Stimulated activated CD8-positive, alpha-beta memory T cell treated with anti-CD3 and anti-CD28 coated beads, Interleukin-12 subunit alpha, Interleukin-12 subunit beta, amount 100 ng/mL, for 4 hours (primary cell): ENCODE measurements around the gene PTPRN2.
"Not testable (repeated sequence)": the region's sequence is repeated elsewhere in the genome, so short reads cannot be mapped to it uniquely, and the experiment has no call there.

ENCODE experiments used
- DNase-seq: peaks from one replicate; pipeline ENCODE4 v3.0.0-alpha.2; 2020; ENCODE audit warnings: low read depth

PTPRN2 gene

DNA sequence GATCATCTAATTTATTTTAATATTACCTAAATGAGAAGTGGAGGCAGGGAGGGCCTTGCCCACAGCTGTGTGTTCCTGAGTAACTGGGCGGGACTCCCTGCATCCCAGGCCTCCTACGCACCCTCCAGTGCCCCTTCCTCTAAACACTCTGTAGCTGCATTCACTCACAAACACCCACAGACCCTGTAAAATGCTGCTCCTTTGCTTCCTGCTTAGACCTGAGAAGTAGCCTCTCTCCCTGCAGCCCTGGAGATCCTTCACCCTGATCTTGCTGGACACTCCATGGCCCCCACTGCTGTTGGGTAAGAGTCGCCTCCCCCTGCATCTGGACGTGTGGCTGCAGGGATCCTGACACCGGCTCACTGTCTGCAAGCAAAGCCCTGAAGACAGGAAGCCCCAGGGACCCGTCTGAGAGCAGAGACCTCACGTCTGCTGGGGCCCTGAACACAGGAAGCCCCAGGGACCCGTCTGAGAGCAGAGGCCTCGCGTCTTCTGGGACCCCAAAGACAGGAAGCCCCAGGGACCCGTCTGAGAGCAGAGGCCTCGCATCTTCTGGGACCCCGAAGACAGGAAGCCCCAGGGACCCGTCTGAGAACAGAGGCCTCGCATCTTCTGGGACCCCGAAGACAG, 661.0 kb downstream of the PTPRN2 start:
- DNase-seq: no peak

DNA sequence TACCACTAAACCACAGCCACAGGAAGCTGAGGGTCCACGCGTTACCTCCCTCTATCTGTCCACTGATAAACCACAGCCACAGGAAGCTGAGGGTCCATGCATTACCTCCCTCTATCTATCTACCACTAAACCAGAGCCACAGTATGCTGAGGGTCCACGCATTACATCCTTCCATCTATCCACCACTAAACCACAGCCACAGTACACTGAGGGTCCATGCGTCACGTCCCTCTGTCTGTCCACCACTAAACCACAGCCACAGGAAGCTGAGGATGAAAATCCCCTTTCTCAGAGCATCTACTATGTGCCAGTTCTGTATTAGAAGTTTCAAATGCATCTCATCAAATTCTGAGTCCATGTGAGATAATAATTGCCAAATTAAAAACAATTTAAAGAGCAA, 661.5 kb downstream of the PTPRN2 start:
- DNase-seq: no peak

DNA sequence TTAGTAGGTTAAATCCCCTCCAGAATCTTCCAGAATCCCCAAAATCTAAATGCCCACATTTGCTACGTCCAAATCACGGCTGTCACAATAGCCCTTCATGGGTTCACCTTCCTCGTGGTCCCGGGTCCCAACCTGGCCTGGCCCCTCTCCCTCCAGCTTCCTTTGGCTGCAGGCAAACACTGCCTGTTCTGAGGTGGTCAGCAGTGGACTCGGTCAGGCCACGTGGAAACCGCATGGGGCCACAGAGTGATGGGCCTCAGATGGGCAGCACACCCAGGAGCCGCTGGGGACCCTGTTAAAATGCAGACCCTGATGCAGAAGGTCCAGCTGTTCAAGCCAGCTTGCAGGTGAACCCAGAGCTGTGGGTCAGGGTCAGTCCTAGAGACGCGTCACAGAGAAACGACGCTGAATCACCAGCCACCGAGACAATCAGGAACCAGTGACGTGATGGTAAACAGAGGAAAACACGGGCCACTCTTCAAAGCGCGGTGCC, 662.2 kb downstream of the PTPRN2 start:
- no peak for DNase-seq

DNA sequence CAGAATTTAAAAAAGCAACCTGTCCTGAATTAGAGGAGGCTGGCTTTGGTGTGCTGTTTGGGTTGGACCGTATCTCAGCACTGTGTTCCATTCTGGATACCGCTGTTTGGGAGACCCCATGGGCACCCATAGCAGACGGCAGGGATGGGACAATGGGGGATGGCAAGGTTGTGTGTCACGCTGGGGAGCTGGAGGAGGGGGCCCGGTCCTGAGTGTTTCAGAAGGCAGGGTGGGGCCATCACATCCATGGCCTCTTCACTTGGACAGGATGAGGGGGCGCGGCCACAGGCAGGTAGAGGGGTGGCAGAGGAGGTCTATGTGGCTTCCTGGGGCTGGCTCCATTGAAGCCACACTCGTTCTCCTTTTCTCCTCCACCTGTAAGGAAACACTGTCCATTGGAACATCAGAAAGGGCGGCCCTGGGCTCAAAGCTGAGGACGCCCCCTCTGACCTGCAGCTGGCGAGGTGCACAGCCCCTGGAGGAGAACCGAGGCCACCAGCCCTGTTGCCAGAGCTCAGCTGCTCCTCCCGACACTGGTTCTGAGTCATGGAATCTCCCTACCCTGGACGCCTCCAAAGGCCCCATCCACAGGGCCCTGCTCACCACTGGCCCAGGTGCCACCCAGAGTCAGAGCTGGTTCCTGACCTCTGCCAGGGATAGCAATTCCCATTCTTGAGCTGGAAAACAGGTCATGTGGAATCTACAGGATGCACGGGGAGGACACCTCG, 663.6 kb downstream of the PTPRN2 start:
- no peak for DNase-seq

DNA sequence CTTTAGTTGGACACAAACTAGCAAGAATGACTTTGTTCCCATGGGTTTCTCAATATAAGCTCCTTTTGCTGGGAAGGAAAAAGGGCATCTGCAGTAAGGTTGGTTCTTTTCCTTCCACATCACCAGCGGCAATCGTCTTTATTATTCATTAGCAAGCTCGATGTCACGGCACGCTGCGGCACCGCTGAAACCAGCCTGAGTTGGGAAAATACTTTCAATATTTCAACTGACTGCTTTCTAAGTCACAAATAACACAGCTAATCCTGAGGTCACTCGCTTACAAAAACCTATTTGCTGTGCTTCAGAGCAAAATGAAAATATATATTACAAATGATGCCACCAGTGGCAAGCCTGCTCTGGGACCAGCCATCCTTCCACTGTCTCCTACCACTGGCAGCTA, 665.0 kb downstream of the PTPRN2 start:
- no peak for DNase-seq

DNA sequence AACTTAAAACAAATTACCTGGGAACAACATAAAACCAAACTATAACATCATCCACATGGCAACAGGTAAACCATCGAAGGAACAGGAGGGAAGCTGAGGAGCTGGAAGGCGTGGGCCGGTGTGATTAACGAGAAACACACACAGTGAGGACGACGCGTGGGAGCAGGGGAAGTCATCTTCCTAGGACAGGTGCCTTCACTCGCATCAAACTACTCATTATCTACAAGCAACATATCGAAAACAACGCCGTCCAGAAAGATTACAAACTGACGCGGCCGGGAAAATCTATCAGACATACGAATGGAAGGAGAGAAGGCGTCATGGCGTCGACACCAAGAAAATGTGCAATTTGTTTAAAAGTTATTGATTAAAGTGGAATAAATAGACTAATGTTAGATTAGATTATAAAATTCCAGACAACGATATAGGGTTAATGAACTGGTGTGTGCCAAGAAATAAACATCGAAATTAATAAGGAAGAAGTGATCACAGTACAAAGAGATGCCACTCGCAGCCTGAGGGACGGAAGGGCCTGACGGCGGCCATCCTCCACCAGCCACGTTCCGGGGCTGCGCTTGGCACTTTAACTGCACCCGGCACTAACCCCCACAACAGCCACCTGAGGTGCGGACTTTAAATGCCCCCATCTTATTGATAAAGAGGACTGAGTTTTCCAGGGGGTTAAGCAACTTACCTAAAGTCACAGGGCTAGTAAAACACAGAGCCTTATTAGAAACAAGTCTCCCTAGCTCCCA, 669.1 kb downstream of the PTPRN2 start:
- DNase-seq: no peak

DNA sequence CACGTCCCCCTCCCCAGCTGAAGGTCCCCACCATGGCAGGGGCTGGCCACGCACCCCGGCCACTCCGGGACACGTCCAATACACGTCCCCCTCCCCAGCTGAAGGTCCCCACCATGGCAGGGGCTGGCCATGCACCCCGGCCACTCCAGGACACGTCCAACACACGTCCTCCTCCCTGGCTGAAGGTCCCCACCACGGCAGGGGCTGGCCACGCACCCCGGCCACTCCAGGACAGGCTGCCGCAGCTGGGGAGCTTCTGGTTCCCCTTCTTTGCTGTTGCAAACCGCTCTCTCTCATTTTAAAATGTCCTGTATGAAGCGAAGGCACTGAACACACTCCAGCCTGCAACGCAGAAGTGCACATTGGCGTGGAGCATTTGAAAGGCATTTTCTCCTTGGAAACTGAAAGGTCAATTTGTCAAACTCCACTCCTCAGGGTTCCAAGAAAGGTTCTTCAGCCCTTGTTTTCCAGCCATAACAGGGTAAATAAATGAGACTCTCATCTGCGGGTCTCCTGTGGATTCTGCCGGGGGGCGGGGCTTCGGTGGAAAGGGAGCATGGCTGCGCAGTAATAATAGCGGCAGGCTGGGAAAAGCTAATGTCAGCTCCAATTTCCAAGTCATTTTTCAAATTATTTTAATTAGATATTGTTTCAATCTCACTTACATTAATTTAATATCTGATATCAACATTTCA, 670.5 kb downstream of the PTPRN2 start:
- no peak for DNase-seq

DNA sequence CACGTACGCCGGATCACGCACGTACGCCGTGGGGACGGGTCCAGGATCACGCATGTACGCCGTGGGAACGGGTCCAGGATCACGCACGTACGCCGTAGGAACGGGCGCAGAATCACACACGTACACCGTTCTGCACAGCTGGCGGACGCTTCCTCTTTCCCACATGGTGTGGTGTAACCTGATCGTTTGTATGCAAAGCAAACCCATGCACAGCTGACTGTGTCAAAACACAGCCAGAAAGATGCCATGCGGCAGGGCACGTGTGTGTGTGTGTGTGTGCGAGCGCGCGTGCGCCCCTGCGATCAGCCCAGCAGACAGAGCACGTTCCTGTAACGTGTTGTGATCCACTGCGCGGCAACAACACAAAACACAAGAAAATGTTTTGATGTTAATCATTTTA, 677.2 kb downstream of the PTPRN2 start:
- no peak for DNase-seq

DNA sequence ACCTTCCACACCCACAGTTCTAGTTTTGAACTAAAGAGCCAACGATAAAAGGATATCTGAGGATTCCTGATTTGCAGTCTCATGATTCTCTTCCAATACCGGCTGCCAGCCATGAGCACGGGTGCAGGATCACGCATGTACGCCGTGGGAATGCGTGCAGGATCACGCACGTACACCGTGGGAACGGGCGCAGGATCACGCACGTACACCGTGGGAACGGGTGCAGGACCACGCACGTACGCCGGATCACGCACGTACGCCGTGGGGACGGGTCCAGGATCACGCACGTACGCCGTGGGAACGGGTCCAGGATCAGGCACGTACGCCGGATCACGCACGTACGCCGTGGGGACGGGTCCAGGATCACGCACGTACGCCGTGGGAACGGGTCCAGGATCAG, 677.6 kb downstream of the PTPRN2 start:
- DNase-seq: not testable (repeated sequence)

DNA sequence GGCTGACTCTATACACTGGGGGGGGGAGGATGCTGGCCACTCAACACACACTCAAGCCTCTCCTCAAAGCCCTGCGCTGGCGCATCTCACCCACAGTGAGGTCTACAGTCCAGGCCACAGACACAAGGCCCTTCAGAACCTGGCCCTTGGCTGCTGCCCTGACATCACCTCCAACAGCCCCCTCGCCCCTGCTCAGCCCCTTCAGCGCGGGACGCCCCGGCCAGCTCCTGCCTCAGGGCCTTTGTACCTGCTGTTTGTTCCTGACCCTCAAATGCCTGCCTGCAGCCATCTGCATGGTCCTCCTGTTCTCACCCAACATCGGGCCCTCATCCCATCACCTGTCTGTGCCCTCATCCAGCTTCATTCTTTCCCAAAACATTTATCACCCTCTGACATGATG, 678.3 kb downstream of the PTPRN2 start:
- DNase-seq: no peak

DNA sequence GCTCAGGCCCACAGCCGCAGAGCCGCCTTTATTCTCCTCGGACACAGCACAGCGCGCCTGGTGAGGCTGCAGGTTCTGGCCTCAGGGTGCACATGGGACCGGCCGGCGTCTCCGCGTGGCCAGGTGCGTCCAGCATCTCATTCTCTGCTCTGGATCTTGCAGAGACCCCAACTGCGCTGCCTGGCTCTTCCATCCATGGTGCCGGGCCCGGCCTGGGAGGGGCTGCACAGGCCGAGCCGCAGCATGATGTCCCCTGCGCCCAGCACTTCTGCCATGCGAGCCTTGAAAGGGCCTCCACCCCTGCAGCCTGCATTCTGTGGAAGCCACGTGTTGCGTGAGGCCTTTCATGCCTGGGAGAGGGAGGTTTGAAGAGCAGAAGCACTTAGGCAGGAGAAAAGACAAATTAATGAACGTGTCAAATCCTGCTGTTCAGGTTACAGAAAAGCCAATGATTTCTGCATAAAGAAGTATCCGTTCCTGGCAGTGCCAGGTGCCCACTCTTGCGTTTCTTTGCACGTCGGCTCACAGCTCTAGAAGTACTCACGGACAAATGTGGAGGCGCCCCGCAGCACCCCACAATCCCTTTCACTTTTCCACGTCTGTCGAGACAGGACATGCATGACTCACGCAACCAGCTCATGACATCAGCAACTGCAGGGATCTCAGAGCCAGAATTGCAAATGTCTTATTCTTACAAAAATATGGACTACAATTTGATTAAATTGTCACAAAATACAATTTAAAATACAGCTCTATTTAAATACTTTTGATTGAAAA, 679.4 kb downstream of the PTPRN2 start:
- DNase-seq: no peak

DNA sequence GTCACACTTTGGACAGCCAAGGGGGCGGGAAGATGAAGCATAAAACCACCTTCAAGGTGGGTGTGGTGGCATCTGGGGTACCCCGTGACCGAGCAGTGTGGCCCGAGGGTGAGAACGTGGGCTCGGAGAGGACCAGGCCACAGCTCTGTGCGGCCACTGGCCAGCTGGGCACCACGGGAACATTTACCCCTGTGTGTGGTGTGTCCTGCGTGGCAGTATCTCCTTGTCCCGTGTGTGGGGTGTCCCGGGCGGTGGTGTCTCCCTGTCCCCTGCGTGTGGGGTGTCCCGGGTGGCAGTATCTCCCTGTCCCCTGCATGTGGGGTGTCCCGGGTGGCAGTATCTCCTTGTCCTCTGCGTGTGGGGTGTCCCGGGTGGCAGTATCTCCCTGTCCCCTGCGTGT, 680.5 kb downstream of the PTPRN2 start:
- DNase-seq: no peak

DNA sequence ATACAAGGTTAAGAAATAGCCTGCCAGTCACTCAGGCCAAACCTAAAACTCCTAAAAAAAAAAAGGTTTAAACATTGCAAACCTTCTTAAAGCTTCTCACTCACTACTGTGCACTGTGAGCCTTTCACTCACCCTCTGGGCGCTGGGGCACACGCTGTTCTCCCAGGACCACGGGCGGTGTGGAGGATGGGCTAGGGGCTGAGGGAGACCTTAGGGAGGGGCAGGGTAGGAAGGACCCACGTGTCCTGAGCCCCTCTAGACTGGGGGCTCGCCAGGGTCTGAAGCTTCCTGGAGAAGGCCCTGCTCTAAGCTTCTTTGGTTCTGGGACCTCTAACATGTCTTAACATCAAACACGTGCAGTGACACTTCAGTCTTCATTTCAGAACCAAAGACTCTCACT, 681.0 kb downstream of the PTPRN2 start:
- no peak for DNase-seq

DNA sequence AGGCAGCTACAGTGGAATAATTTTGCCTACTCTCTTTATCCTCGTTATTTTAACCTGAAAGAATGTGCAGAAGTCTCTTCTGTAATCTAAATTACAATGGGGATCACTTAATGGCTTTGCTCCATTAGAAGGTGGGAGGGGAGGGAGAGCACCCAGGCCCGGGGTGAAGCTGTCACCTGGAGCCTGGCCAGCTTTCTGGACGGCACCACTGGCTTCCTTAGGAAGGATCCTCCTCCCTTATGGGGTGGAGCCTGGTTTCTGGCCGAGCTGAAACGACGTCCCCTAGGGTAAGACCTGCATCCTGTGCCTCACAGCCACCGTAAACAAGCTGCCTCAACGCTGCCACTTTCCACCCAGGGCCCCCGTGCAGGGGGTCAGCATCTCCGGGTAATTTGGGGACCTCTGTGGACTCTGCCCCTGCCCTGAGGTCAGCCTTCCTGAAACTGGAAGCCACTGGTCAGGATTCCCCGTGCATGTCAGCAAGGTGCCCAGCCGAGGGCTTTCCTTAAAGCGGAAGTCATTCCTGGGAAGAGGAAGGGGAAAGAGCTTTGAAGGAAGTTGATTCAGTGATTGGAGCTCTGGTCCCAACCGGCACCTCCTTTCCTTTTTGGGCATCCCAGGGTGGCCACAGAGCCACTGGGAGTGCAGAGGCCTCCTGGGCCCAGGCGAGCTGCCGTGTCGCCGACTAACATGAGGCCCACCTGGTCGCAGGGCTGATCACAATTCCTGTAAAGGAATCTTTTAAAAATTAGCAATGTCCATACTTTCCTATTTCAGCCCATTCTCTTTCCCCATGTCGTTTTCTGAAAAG, 681.8 kb downstream of the PTPRN2 start:
- DNase-seq: no peak

DNA sequence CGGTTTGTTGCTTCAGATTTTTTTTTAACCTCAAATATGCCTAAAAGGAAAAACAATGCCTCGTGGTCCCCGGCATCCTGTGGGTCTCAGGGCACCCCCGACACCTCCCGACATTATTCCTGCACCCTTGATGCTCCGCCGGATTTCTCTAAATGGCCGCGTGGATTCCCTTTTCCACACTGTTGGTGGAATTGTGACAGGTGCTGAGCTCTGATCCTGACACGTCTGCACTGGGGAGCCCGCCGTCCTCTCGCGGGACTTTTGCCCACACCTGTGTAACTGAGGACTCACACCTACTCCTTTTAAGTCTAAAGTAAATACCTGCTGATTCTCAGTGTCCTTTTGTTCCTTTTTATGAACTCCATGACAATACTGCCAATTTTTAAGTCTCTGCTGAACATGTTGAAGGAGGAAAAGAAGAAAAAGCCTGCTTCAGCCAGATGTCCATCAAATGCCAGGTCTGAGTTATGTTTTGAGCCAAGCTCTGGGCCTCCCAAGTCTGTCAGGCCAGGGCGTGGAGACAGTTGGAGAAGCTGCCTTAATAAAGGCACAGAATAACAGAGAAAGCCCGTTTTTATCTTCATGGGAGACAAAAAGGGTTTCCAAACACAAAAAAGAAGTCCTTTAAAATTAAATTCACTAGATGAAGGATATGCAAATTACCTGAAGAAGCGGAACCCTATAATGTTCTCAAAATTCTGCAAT, 682.6 kb downstream of the PTPRN2 start:
- DNase-seq: no peak

DNA sequence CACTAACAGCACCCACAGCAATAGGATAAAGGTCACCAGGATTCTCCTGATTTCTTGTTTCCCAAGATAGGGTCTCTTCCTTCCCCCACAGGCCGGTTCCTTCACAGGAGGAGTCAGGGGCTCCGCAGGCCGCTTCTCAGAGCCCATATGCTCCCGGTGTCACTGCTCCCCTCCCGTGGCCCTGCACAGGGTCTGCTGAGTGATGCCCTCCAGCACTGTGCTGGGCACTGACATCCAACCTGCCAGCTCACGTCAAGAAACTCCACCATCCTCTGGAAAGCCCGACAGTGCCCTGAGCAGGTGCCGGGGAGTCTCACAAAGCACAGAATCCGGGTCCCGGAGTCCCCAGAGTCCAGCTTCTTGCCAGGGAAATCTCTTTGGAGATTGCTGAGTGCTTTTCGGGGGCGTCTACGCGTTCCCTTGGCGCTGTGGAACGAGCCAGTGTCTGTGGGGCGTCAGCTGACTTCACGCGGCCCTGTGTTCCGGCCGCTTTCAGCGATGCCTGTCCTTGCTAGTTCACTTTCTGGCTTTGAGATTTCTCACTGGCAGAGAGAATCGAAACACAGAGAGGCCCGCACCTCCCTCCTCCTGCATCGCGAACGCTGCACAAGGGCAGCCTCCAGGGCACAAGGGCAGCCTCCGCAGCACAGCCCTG, 683.3 kb downstream of the PTPRN2 start:
- no peak for DNase-seq

DNA sequence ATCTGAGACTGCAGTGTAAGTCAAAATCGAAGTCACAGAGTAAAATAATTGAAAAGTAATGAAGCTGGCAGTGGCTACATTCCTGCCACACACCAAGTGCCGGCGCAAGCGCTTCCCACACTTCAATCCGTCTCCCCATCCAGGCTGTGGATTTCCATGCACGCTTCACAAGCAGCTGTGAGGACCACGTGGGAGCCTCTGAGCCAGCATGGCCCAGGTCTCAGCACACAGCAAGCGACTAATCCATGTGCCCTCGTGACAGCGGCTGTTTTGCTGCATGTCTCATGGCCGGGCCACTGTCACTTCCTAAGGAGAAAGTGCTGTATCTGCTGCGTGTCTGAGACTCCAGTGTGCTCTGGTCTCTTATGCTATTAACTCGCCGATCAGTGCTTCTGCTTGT, 683.9 kb downstream of the PTPRN2 start:
- no peak for DNase-seq

DNA sequence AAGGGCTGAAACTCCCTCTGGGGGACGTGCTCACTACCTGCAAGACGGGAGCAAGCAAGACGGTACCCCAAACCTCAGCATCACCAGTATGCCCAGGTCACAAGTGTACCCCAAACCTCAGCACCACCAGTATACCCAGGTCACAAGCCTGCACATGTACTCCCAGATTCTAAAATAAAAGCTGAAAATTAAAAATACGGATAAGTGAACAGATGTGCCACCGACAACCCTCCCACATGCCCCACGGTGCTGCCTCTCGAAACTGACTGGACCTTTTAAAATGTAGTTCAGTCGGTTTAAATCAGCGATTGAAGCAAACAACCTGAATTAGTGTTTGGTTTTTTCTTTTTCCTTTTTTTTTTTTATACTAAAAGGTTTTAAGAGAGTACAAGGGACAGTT, 684.3 kb downstream of the PTPRN2 start:
- no peak for DNase-seq

DNA sequence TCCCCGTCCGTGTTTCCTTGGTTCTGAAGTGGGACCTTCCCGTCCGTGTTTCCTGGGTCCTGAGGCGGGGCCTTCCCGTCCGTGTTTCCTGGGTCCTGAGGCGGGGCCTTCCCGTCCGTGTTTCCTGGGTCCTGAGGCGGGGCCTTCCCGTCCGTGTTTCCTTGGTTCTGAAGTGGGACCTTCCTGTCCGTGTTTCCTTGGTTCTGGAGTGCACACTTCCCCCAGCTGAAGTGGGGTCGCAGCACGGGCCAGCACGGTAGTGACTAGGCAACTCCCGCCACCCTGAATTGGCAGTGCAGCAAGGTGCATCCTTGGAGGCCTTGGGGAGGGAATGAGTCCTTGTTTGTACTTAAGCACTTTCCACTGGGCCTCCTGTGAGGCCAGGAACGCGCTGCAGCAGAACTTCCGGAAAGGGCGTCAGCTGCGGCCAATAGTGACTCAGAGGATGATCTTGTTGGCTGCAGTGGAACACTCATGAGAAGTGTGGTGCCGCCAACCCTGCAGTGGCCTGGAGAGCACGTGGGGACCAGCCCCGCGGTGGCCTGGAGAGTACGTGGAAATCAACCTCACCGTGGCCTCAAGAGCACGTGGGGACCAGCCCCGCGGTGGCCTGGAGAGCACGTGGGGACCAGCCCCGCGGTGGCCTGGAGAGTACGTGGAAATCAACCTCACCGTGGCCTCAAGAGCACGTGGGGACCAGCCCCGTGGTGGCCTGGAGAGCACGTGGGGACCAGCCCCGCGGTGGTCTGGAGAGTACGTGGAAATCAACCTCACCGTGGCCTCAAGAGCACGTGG, 685.6 kb downstream of the PTPRN2 start:
- not testable (repeated sequence) for DNase-seq
